GM21786 (cell line): ENCODE data around the gene MAU2.

Source experiments
- ATAC-seq: cut with Tn5 transposase; IDR thresholded peaks from one replicate; pipeline ENCODE4 v1.9.1; 2021; ENCODE audit not compliant: unreplicated experiment

MAU2 gene

DNA sequence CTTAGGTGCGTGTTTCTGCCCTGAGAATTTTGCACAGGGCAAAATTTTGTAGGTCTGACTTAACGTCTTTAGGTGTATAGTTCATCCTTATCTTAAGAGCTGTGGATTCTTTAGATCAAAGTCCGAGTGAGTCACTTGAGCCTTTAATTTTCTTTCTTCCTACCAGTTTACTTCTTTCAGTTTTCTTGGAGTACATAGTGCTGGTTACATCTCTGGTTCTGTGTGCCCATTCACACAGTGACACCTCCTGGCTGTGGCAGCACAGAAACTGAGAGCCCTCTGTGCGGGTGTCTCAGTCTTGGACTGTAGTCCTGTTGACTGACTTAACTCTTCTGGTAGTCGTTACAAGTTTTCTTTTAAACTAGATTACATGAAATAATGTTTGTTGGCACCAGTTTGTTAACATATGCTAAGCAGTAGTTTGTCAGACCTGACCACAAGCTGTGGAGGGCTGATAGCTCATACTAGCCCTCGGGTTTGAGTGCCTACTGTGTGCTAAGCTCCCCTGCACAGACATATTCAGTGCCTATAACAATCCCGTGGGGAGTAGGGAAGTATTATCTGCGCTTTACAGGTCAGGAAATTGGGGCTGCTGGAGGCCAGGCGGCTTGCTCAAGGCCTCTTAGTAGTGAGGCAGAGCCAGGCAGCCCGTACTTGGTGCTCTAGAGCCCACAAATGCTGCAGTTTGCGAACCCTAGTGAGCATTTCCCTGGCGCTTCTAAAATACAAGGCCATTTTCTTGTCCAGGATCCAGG lies 86.4 kb downstream of the MAU2 start:
- ATAC-seq = no peak

DNA sequence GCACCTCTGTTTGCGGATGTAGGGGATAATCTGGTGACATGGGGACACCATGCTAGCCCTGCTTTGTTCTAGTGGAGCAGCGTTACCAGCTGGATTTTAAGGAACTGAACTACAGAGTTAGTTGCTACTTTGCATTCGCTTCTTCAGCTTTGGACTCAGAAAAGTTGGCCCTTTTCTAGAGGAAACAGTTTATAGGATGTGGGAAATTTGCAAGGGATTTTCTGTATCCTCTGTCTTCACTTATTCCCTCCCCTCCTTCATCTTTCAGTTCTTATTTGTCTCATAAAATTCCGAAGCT lies 87.0 kb downstream of the MAU2 start:
- no peak for ATAC-seq
